SU-DHL-6 (cell line): ENCODE results near the gene SLC25A34.

Experiments used
- H2AFZ ChIP-seq: fragments of 200-600 bp; sonication (generic); 2 replicates; pipeline ENCODE4 v1.6.1; 2014; ENCODE audit warnings: low read depth, mild to moderate bottlenecking, moderate library complexity, mixed read lengths, antibody characterized with exemption, low read length; ENCODE audit not compliant: severe bottlenecking
- H3F3A ChIP-seq: fragments of 200-600 bp; shearing (Covaris generic); 2 replicates; pipeline ENCODE4 v1.6.0; 2016; ENCODE audit warnings: antibody characterized with exemption, mild to moderate bottlenecking; ENCODE audit not compliant: insufficient read depth
- H3K27ac ChIP-seq: fragments of 200-600 bp; sonication (generic); 2 replicates; pipeline ENCODE4 v1.5.1; 2016; ENCODE audit warnings: low read depth, mild to moderate bottlenecking, low read length, moderate library complexity, mixed read lengths
- H3K27me3 ChIP-seq: fragments of 200-600 bp; sonication (generic), shearing (Covaris generic); 2 replicates; pipeline ENCODE4 v1.6.0; 2014; ENCODE audit warnings: mild to moderate bottlenecking, low read length
- H3K36me3 ChIP-seq: fragments of 200-600 bp; sonication (generic); 2 replicates; pipeline ENCODE4 v1.6.1; 2014; ENCODE audit warnings: mild to moderate bottlenecking, low read length, mixed read lengths
- H3K4me2 ChIP-seq: fragments of 300-600, 200-600 bp; shearing (Covaris generic), sonication (generic); 2 replicates; pipeline ENCODE4 v1.6.0; 2014; ENCODE audit warnings: low read length, low read depth, mild to moderate bottlenecking; ENCODE audit not compliant: poor library complexity, severe bottlenecking
- H3K4me3 ChIP-seq: fragments of 200-600 bp; sonication (generic); 2 replicates; pipeline ENCODE4 v1.5.1; 2014; ENCODE audit warnings: antibody characterized with exemption, low read length, mild to moderate bottlenecking, mixed read lengths; ENCODE audit not compliant: insufficient read depth, poor library complexity, severe bottlenecking
- H3K79me2 ChIP-seq: fragments of 200-600 bp; sonication (generic); 2 replicates; pipeline ENCODE4 v1.6.1; 2014; ENCODE audit warnings: mild to moderate bottlenecking, low read length, moderate library complexity; ENCODE audit not compliant: insufficient read depth
- H3K9ac ChIP-seq: fragments of 200-600 bp; sonication (generic); 2 replicates; pipeline ENCODE4 v1.7.0; 2014; ENCODE audit warnings: mild to moderate bottlenecking, low read length
- H3K9me2 ChIP-seq: fragments of 200-600 bp; sonication (generic); replicated peaks from 2 replicates; pipeline ENCODE4 v1.6.1; 2014; ENCODE audit warnings: low read length; ENCODE audit not compliant: insufficient read depth
- H3K9me3 ChIP-seq: fragments of 200-600 bp; sonication (generic); 2 replicates; pipeline ENCODE4 v1.6.1; 2014; ENCODE audit warnings: low read length, mixed read lengths; ENCODE audit not compliant: insufficient read depth
- H4K20me1 ChIP-seq: fragments of 200-600 bp; sonication (generic); 2 replicates; pipeline ENCODE4 v1.6.1; 2014; ENCODE audit warnings: low read depth, mild to moderate bottlenecking, antibody characterized with exemption, low read length, moderate library complexity, mixed read lengths
- CTCF ChIP-seq: fragments of 200-600 bp; sonication (generic); IDR thresholded peaks from one replicate; pipeline ENCODE4 v1.5.1; 2017; ENCODE audit warnings: antibody characterized with exemption, mild to moderate bottlenecking, low read length, moderate library complexity; ENCODE audit not compliant: insufficient read depth, poor library complexity, severe bottlenecking
- EZH2phosphoT487 ChIP-seq: fragments of 200-600 bp; sonication (generic), shearing (Covaris generic); conservative IDR thresholded peaks from 2 replicates; pipeline ENCODE4 v1.6.1; 2018; ENCODE audit warnings: mild to moderate bottlenecking, antibody characterized with exemption, low read length, moderate library complexity, mixed read lengths

Gene SLC25A34

GRCh38 chr1:15750924-15751323, 14.9 kb downstream of the SLC25A34 start:
- Histone ChIP-seq H3F3A (no peaks in the 10 kb centered on the region), H3K9me2 (no peaks in the 10 kb centered on the region), H3K4me2 (no peak overlapping the region), H3K27me3 (no peaks in the 10 kb centered on the region), H3K27ac (no peak overlapping the region), H3K79me2 (no peaks in the 10 kb centered on the region), H4K20me1 (no peaks in the 10 kb centered on the region), H3K9me3 (no peaks in the 10 kb centered on the region), H2AFZ (no peak overlapping the region), H3K4me3 (no peak overlapping the region), H3K9ac (no peak overlapping the region), H3K36me3 (no peaks in the 10 kb centered on the region)
- no peak for TF ChIP-seq EZH2phosphoT487
- TF ChIP-seq CTCF: no peak

GRCh38 chr1:15751717-15752116, 15.7 kb downstream of the SLC25A34 start:
- Histone ChIP-seq H3F3A (no peaks in the 10 kb centered on the region), H4K20me1 (no peaks in the 10 kb centered on the region), H3K4me3 (no peak overlapping the region), H3K9me2 (no peaks in the 10 kb centered on the region), H3K27me3 (no peaks in the 10 kb centered on the region), H3K4me2 (no peak overlapping the region), H3K36me3 (no peaks in the 10 kb centered on the region), H3K27ac (no peak overlapping the region), H2AFZ (no peak overlapping the region), H3K9ac (no peak overlapping the region), H3K79me2 (no peaks in the 10 kb centered on the region), H3K9me3 (no peaks in the 10 kb centered on the region)
- TF ChIP-seq EZH2phosphoT487: no peak
- TF ChIP-seq CTCF: no peak

GRCh38 chr1:15753776-15754175, 17.7 kb downstream of the SLC25A34 start:
- H4K20me1 ChIP-seq: no peaks in the 10 kb centered on the region
- H3K4me2 ChIP-seq: no peak overlapping the region
- H3K36me3 ChIP-seq: no peaks in the 10 kb centered on the region
- no peaks in the 10 kb centered on the region for H3K79me2 ChIP-seq
- no peaks in the 10 kb centered on the region for H3K9me3 ChIP-seq
- H3K9ac ChIP-seq: no peak overlapping the region
- H3K27me3 ChIP-seq: no peaks in the 10 kb centered on the region
- H2AFZ ChIP-seq: no peak overlapping the region
- no peak overlapping the region for H3K27ac ChIP-seq
- no peak overlapping the region for H3K4me3 ChIP-seq
- H3F3A ChIP-seq: no peaks in the 10 kb centered on the region
- TF ChIP-seq EZH2phosphoT487 (no peak), CTCF (no peak)
- H3K9me2 ChIP-seq: no peaks in the 10 kb centered on the region
